ENCODE data around the gene HMGCS1. TPM values are rescaled to one million over a fixed set of nuclear protein-coding genes. Genes with fewer than 3 reads are reported as not detected.
A peak's percentile ranks its signal among the peaks of the same experiment; 100 is the strongest.

Gene HMGCS1
- total and polyA plus RNA-seq, 2 of the 8 experiments (the other 6 are each of a cell fraction or from before 2014, with no cell fraction given) = 63.6 to 236 TPM

DNA sequence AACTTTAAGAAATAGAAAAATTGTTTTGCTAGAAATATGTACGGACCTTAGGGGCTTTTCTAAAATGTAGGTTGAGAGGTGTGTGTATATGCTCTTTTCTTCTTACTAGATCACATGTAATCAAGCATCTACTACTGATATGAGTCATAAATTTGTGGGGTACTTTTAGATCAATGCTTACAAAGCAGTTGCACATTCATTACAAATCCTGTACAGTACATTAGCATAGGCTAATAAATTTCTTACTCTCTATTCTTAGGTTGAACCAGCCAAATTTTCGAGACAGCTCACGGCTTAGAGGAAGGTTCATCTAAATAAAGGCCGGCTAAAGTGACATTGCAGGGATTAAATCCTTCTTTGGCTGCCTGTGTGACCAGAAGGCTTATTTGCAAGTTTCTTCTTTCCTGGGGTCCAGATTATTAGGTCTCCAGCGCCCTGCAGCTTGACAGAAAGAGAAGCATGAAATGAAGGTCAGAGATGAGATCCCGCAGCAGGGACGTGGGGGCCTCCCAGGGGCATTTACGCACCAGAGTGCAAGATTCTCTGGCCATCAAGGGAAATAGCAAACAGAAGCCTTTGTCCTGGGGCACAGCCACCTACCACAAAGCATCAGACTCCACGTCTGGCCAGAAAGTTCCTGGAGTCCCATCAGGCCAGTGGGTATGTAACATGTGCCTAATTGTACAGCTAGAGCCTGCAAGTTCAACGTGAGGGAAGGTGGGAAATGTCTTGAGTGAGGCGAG, 68.2 kb downstream of the HMGCS1 start:
- Histone ChIP-seq H3K27me3 (replicated peaks in 1 of 4; ENCODE audit: control insufficient read depth in 3 of 4, extremely low read depth in 1 of 4, insufficient read depth in 3 of 4, low read length in 3 of 4) (no peaks in the 10 kb centered on the region), H2BK20ac (ENCODE audit: low read length) (no peak overlapping the region), H2BK120ac (replicated peaks; ENCODE audit: low read depth, low read length) (no peak overlapping the region), H3K9me3 (ENCODE audit: insufficient read depth in 2 of 2, low read depth in 1 of 2, low read length in 1 of 2) (no peaks in the 10 kb centered on the region), H2BK15ac (ENCODE audit: low read length) (no peak overlapping the region), H3K14ac (ENCODE audit: insufficient read length) (no peak overlapping the region), H3K4me2 (ENCODE audit: insufficient read depth in 1 of 2, low read depth in 2 of 2, low read length in 2 of 2) (no peak overlapping the region), H3K27ac (ENCODE audit: low read depth, low read length) (no peak overlapping the region), H4K5ac (ENCODE audit: insufficient read length, low read depth, low read length) (no peak overlapping the region), H3K4me3 (ENCODE audit: extremely low read depth in 1 of 4, insufficient read depth in 2 of 4, low read depth in 3 of 4, low read length in 4 of 4) (no peak overlapping the region), H4K8ac (ENCODE audit: extremely low read depth, insufficient read depth, low read length) (no peak overlapping the region), H4K20me1 (replicated peaks in 1 of 2; ENCODE audit: control insufficient read depth in 1 of 2, insufficient read depth in 2 of 2, low read length in 2 of 2) (no peaks in the 10 kb centered on the region), H2AFZ (ENCODE audit: low read length) (peak overlapping the region; percentile 65), H3K79me1 (ENCODE audit: low read depth, low read length) (no peaks in the 10 kb centered on the region), H3K56ac (replicated peaks; ENCODE audit: insufficient read length, low read depth, low read length) (no peak overlapping the region), H3K23me2 (ENCODE audit: low read depth, low read length) (no peaks in the 10 kb centered on the region), H3K36me3 (ENCODE audit: control insufficient read depth in 2 of 4, insufficient read depth in 4 of 4, low read length in 3 of 4) (no peaks in the 10 kb centered on the region), H2BK12ac (ENCODE audit: low read depth, low read length) (no peak overlapping the region), H3K23ac (ENCODE audit: insufficient read length) (no peak overlapping the region), H4K91ac (replicated peaks; ENCODE audit: insufficient read length, low read length) (no peak overlapping the region), H2AK5ac (ENCODE audit: low read depth, low read length) (no peak overlapping the region), H2BK5ac (ENCODE audit: low read depth, low read length) (no peak overlapping the region), H3K9ac (replicated peaks in 1 of 4; ENCODE audit: extremely low read depth in 1 of 4, low read depth in 3 of 4, low read length in 3 of 4) (no peak overlapping the region), H3K18ac (ENCODE audit: extremely low read depth, low read length) (no peak overlapping the region), H3K79me2 (ENCODE audit: control insufficient read depth in 1 of 2, insufficient read depth in 2 of 2, low read length in 2 of 2) (no peaks in the 10 kb centered on the region), H3K4ac (replicated peaks; ENCODE audit: insufficient read length, low read depth, low read length) (no peak overlapping the region), H3K4me1 (replicated peaks in 1 of 4; ENCODE audit: control insufficient read depth in 3 of 4, insufficient read depth in 4 of 4, low read length in 3 of 4) (no peaks in the 10 kb centered on the region)
- CTCF ChIA-PET (ENCODE audit: partially characterized antibody) = interaction anchor here (0.7 to 2.2 kb wide), 3 partner anchors 11 to 145 kb away, joined by 3 to 6 read pairs (median 3); no protein-coding TSS in a partner anchor
- POLR2A ChIA-PET (ENCODE audit: partially characterized antibody) = interaction anchor here (1.1 kb wide), 1 partner anchor 9 kb away, joined by 3 read pairs; no protein-coding TSS in a partner anchor
- FAIRE-seq (no peak), DNase-seq (ENCODE audit: low read depth in 1 of 2, low spot score in 2 of 2) (no peak)
- 87% methylated on average over 11 of the region's 11 CpGs; no CpG with 5 or more reads in 1 of the 2 experiments for WGBS, 2 experiments (ENCODE audit: extremely low coverage in 1 of 2, insufficient coverage in 1 of 2, insufficient read length in 1 of 2, insufficient replicate concordance in 2 of 2, low coverage in 1 of 2, low lambda C conversion rate in 2 of 2, missing lambda C conversion rate in 1 of 2)
- TF ChIP-seq NANOG (IDR thresholded peaks at IDR 0.05; ENCODE audit: insufficient read depth, low read depth, low read length, poor library complexity, severe bottlenecking) (no peak), TBP (IDR thresholded peaks at IDR 0.05; ENCODE audit: low read depth, low read length) (no peak), YY1 (IDR thresholded peaks at IDR 0.05; ENCODE audit: low read depth, low read length) (no peak), EGR1 (IDR thresholded peaks at IDR 0.05; ENCODE audit: borderline replicate concordance, low read depth, low read length) (no peak), SUZ12 (IDR thresholded peaks at IDR 0.05; ENCODE audit: low read length) (no peak), GTF2F1 (IDR thresholded peaks at IDR 0.05; ENCODE audit: borderline replicate concordance, low read depth, low read length) (no peak), PHF8 (conservative IDR thresholded peaks at IDR 0.05; ENCODE audit: low read depth, low read length) (no peak), RFX5 (IDR thresholded peaks at IDR 0.05; ENCODE audit: borderline replicate concordance, low read depth, low read length) (no peak), RBBP5 (IDR thresholded peaks at IDR 0.05; ENCODE audit: borderline replicate concordance, low read depth, low read length) (no peak)
- TF ChIP-seq, protein P1, sequence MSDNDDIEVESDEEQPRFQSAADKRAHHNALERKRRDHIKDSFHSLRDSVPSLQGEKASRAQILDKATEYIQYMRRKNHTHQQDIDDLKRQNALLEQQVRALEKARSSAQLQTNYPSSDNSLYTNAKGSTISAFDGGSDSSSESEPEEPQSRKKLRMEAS (IDR thresholded peaks at IDR 0.05) = no peak
- TF ChIP-seq, protein P2, sequence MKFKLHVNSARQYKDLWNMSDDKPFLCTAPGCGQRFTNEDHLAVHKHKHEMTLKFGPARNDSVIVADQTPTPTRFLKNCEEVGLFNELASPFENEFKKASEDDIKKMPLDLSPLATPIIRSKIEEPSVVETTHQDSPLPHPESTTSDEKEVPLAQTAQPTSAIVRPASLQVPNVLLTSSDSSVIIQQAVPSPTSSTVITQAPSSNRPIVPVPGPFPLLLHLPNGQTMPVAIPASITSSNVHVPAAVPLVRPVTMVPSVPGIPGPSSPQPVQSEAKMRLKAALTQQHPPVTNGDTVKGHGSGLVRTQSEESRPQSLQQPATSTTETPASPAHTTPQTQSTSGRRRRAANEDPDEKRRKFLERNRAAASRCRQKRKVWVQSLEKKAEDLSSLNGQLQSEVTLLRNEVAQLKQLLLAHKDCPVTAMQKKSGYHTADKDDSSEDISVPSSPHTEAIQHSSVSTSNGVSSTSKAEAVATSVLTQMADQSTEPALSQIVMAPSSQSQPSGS (IDR thresholded peaks at IDR 0.05; ENCODE audit: low read length) = no peak

Data from H1 (cell line).